HG03175 (cell line): ENCODE measurements around the gene PIEZO1.
"Not testable (repeated sequence)": the region's sequence is repeated elsewhere in the genome, so short reads cannot be mapped to it uniquely, and the experiment has no call there.

ENCODE experiments used
- ATAC-seq: cut with Tn5 transposase; IDR thresholded peaks from one replicate; pipeline ENCODE4 v1.9.1; 2021; ENCODE audit warnings: mild to moderate bottlenecking, moderate library complexity; ENCODE audit not compliant: unreplicated experiment

The PIEZO1 gene, protein sequence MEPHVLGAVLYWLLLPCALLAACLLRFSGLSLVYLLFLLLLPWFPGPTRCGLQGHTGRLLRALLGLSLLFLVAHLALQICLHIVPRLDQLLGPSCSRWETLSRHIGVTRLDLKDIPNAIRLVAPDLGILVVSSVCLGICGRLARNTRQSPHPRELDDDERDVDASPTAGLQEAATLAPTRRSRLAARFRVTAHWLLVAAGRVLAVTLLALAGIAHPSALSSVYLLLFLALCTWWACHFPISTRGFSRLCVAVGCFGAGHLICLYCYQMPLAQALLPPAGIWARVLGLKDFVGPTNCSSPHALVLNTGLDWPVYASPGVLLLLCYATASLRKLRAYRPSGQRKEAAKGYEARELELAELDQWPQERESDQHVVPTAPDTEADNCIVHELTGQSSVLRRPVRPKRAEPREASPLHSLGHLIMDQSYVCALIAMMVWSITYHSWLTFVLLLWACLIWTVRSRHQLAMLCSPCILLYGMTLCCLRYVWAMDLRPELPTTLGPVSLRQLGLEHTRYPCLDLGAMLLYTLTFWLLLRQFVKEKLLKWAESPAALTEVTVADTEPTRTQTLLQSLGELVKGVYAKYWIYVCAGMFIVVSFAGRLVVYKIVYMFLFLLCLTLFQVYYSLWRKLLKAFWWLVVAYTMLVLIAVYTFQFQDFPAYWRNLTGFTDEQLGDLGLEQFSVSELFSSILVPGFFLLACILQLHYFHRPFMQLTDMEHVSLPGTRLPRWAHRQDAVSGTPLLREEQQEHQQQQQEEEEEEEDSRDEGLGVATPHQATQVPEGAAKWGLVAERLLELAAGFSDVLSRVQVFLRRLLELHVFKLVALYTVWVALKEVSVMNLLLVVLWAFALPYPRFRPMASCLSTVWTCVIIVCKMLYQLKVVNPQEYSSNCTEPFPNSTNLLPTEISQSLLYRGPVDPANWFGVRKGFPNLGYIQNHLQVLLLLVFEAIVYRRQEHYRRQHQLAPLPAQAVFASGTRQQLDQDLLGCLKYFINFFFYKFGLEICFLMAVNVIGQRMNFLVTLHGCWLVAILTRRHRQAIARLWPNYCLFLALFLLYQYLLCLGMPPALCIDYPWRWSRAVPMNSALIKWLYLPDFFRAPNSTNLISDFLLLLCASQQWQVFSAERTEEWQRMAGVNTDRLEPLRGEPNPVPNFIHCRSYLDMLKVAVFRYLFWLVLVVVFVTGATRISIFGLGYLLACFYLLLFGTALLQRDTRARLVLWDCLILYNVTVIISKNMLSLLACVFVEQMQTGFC (N-terminal part only)

DNA sequence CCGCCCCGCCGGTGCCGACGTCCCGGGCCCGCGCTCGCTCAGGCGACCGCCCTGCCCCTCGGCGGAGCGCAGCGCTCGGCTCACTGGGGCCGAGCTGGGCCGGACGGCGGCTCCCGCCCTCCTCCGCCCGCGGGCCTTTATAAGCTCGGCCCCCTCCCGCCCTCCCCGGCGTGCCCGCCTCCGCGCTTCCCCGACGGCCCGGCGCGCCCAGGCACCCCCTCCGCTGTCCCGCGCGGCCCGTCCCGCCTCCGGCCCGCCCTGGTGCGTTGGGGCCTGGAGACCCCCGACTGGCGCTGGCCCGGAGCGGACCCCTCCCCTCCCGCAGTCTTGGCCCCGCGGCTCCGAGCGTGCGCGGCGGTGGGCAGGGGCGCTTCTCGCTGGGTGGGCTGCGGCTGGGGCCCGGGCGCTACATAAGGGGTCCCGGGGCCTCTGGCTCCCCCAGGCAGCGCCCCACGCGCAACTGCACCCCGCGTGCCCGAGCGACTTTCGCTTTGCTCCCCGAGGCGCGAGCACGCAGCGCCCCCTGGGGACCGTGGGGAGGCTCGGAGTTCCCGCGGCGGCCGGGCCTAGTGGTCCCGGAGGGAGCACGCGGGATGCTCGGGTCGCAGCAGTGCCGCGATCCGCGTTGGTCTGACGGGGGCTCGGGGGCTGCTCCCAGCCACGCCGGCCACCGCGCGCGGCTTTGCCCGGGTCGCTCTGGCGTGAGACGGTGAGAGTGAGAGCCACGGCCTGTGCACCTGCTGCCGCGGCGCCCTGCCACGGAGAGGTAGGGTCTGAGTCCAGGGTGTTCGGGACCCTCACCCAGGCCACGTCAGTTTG lies at the start of gene PIEZO1:
Gene PIEZO1 (minus strand): TSS at position 115 of the 819 bp plus-strand sequence. CDS start 256 bp downstream, outside the sequence.
- no peak for ATAC-seq

DNA sequence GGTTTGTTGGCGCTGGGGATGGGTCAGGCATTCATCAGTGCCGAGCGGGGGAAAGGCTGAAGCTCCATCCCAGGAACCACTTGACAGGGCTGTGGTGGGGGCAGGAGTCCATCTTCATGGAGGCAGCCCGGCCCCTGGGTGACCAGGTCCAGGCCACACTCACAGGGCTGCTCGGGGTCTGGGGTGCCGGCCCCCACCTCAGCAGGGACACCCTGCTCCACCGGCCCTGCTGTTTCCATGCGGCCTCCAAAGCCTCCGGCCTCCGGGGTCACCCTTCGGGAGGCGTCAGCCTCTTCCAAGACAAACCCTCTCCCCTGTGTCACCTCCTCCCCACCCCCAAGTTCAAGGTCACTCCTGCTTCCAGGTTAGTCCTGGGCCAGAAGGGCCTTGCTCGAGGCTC lies 49.6 kb upstream of the PIEZO1 start:
- no peak for ATAC-seq

DNA sequence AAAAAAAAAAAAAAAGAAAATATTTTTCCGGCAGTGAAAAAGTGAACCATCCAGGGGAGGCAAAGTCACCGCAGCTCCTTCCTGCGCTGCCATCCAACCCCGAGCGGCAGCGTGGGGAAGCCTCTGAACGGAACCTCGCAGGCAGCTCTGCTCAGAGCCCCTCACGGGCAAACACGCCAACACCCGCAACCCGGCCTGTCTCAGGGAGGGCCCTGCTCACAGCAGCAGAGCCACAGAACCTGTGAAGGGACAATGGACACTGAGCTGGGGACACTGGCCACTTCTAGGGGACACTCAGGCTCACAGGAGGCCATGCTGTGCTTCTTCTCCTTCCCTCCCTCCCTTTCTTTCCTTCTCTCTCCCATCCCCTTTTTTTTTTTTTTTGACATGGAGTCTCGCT lies 48.1 kb upstream of the PIEZO1 start:
- ATAC-seq: no peak

DNA sequence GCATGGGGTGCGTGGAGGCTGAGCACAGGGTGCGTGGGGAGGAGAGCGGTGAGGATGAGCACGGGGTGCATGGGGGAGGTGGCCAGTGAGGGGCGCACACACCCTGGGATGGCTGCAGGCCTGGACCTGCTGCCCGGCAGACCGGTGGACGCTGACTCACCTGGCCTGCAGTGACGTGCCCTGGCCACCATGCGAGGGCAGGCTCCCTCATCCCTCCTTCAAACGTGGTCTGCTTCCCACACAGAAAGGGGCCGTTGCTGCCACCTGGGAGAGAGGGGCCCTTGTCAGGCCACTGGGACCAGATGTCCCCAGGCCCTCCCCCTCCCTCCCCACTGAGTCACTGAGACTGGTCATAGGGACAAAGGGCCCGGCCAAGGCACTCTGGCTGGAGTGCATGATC lies 46.8 kb upstream of the PIEZO1 start:
- no peak for ATAC-seq

DNA sequence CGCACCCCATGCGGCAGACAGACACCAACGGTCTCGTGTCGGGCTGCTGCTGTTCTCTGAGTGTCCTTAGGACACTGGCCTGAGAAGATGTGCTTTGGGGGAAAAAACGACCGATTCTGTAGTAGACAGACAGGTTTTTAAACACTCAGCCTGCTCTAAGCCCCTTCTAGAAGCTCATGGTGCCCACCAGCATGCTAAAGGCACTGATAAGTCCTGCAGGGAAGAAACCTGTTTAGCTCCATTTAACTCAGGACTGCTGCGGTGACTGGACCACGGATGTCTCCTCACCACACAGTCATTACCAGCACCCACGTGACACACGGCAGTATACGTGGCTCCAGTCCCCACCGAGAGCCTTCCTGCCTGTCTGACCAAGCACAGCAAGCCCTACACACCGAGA lies 45.8 kb upstream of the PIEZO1 start:
- no peak for ATAC-seq

DNA sequence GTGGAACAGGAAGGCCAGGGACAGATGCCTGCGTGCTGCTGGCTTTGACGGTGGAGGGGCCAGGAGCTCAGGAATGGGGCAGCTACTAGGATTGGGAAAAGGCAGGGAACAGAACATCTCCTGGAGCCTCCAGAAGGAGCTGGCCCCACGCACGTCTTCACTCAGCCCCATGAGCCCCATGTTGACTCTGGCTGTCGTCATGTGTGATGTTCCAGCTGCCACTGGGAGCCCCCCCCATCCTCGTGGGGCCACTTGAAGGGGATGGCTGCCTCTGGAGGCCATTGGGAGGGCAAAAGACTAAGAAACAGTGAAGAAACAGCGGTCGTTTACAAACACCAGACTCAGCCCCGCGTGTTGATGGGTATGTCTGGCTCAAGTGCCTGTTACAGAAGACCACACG lies 45.2 kb upstream of the PIEZO1 start:
- no peak for ATAC-seq

DNA sequence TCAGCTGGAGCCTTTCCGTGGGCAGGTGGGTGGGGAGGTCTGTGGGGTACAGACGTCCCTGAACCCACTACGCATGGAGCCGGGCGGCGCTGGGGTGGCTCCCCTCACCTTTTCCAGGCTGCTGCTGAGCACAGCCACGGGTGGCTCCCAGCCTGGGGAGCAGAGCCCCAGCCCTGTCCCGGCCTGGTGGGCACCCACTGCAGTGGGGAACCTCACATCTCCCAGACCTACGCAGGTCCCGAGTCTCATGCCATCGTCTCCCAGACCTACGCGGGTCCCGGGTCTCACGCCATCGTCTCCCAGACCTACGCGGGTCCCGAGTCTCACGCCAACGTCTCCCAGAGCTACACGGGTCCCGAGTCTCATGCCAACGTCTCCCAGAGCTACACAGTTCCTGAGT lies 43.7 kb upstream of the PIEZO1 start:
- ATAC-seq: no peak

DNA sequence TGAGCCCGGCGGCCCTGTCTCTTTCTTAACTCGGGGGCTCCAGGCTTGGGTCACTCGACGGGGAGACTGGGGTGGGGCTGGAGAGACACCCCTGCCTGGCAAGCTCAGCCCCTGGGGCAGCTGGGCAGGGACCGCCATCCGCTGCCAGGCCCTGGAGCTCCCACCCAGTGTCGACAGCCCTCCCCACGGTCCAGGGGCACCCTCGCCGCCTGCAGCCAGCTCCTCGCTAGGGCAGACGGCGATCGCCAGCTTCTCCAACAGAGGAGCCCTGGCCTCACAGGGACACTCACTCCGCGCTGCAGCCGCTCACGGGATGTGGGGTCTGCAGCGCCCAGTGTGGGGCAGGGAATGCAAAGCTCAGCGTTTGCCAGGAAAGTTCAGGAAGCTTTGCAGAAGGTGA lies 42.7 kb upstream of the PIEZO1 start:
- no peak for ATAC-seq

DNA sequence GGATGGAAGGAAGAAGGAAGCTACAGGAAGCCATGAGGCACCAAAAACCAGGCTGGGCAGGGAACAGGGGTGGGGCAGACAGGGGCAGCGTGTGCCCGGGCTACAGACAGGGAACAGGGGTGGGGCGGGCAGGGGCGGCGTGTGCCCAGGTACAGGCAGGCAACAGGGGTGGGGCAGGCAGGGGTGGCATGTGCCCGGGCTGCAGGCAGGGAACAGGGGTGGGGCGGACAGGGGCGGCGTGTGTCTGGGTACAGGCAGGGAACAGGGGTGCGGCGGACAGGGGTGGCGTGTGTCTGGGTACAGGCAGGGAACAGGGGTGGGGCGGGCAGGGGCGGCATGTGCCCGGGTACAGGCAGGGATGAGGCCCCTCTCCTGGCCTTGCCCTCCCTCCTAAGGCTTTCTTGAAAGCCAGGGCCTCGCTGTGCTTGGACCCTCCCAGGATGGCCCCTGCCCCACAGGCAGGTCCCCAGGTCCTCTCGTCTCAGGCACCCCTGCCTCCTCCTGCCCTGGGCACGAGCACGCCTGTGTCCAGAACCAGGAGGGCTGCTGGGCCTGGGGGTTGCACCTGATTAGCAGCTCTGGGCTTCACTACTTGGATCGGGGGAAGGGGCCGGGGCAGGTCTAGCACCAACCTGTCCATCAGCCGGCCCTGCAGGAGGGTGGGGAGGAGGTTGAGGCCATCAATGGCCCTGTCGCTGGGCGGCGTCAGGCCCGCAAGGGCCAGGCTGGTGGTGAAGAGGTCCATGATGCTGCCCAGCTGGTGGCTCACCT lies 41.2 kb upstream of the PIEZO1 start:
- no peak for ATAC-seq

DNA sequence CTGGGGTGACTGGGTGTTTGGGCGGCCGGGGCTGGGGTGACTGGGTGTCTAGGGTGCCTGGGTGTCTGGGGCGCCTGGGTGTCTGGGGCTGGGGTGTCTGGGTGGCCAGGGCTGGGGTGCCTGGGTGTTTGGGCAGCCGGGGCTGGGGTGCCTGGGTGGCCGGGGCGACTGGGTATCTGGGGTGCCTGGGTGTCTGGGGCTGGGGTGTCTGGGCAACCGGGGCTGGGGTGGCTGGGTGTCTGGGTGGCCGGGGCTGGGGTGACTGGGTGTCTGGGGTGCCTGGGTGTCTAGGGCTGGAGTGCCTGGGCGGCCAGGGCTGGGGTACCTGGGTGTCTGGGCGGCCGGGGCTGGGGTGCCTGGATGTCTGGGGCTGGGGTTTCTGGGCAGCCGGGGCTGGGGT lies 40.1 kb upstream of the PIEZO1 start:
- ATAC-seq: no peak

DNA sequence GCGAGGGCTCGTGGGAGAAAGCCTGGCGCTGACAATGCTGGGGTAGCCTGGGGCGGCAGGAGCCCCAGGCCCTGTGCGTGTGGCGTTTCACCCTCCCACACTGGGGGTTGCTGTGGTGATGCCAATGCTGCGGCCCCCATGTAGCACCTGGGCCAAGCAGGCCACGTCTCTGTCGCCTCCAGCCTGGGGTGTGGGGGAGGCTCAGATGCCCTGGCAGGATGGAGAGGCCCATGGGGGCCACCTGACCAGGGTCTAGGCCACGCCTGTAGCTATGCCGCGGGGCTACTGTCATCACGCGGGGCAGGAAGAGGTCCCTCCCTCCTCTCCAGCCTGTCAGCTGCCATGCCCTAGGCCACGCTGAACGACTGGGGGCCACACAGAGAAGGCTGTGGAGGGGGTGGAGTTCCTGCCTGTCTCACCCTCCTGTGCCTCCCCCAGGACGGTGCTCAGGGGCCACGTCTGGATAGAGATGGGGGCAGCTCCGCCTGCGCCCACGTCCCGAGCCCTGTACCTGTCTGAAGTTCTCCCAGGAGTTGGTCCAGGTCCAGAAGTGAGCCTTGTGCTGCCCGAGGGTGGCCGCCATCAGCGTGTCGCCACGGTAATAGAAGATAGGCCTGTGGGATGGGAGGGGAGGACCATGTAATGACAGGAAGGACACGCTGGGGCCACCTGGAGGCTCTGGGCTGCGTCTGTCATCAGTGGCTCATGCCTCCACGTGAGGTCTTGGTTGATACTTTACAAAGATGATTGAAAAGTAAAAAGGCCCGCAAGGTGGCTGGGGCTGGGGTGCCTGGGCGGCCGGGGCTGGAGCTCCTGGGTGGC lies 39.4 kb upstream of the PIEZO1 start:
- ATAC-seq: no peak

DNA sequence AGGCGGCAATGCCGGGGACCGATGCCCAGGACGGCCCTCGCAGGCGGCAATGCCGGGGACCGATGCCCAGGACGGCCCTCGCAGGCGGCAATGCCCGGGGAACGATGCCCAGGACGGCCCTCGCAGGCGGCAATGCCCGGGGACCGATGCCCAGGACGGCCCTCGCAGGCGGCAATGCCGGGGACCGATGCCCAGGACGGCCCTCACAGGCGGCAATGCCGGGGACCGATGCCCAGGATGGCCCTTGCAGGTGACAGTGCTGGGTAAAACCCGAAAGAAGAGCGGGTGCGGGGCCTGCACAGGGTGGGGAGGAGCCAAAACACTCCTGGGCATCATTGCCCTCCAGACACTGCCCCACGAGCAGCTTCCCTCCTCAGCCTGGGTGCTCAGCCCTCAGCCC lies 38.6 kb upstream of the PIEZO1 start:
- ATAC-seq: not testable (repeated sequence)

DNA sequence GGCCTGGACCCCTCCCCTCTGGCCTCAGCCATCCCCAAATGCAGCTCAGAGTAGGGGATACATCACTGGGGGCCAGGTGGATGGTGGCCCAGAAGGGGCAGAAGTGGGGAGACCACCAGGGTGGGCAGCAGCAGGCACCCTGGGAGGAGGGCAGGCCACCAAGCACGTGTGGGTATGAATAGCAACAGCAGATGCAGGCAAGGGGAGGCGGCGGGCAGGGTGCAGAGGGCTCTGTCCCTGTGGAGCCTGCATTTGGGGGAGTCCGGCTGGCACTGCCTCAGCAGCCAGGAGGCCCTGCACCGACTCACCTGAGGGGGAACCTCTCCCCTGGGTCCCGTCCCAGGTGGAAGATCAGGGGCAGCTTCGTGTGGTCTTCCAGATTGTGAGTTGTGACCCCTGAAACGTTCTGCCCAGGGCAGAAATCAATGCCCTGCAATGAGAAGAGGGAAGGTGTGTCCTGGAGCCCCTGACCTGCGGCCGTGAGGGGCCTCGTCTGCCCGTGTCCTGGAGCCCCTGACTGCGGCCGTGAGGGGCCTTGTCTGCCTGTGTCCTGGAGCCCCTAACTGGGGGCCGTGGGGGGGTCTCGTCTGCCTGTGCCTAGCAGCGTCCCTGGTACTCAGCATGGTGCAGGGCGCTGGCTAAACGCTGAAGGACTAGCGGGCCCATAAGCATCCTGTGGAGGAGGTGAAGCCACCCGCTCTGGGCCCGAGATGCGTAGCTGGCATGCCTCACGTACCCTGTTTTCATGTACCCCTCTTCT lies 37.4 kb upstream of the PIEZO1 start:
- ATAC-seq: no peak

DNA sequence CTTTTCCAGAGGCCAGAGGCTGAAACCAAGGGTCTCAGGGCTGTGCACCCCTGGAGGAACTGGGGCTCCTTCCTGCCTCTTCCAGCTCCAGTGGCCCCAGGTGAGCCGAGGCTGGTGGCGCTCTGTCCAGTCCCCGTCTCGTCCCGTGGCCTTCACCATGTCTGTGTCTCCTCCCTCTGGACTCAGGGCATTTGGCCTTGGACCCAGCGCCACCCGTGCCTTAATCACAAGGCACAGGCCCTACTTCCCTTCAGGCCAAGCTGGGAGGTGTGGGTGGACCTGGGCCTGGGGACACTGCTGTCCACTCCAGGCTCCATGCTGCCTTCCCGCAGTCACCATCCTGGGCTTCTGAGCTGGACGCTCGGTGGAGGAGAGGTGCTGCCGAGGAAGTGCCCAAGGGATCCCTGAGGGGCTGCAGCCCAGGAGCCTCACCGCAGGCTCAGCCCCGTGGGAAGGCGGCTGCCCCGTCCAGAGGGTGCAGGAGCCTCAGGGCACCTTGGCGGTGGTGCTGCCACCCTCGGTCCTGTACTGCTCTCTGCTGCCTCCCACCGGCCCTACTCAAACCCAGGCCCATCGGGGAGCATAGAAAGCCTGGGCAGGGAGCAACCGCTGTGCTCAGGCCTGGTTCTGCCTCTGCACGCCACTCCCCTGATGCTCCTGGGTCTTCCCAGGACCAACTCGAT lies 36.3 kb upstream of the PIEZO1 start:
- ATAC-seq: no peak

DNA sequence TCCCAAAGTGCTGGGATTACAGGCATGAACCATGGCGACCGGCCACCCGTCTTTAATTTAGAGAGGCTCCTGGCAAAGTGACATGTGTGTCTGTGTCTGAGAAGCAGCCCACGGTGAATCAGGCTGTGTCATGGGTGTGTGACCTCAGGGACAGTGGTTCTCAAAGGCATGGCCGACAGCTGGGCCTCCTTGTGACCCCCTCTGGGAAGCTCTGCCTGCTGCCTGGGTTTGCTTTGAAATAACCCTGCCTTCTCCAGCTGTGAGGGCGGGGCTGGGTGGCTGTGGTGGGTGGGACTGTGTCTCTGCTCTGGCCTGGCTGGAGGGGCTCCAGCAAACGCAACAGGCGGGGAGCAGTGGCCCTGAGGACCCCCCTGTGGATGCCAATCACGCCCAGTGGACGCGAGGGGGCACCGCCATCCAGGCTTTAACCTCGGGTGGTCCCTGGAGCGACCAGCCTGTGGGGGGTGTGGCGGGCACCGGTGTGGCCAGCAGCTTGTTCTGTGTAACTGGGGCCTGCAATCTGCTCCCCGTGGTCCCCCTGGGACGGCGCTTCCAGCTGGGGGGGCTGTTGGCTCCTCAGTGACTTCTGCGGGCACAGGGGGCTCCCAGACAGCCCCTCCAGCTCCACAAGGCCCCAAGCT lies 35.5 kb upstream of the PIEZO1 start:
- ATAC-seq: no peak

DNA sequence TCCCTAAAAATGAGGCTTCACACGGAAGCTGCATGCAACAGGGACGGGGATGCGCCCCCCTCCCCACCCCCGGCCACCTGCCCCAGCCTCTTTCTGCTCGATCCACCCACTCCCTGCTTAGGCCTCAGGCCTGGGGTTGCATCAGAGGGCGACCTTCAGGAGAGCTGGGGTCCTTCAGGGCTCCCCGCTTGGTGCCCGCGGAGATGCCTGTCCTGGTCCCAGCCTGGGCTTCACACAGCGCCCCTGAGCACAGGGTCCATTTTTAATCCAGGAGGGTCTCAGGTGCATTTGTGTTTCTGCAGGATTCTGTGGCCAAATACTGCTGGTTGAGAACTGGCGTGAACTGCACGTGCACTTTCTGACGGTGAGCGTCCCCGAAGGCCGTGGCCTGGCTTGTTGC lies 34.1 kb upstream of the PIEZO1 start:
- no peak for ATAC-seq

DNA sequence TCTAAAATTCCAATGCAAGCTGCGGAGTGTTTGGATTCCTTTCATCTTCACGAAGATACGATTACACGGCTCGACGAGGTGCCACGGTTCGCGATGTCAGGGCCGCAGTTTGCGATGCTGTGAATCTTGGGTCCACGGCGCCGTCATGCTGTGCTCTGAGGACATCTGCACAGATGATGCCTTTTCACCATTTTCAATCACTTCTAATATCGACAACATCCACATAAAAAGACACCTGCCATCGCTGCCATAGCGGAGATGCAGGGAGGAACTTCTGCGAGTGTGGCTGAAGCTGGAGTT lies 33.5 kb upstream of the PIEZO1 start:
- no peak for ATAC-seq
